GM19238 (cell line): Measurements from ENCODE around the gene IGSF3.
"Not testable (repeated sequence)": the region's sequence is repeated elsewhere in the genome, so short reads cannot be mapped to it uniquely, and the experiment has no call there.

Experiments used
- DNase-seq: peaks from one replicate; pipeline ENCODE4 v3.0.0; 2011; ENCODE audit warnings: low spot score; ENCODE audit not compliant: insufficient read length

Gene IGSF3

GRCh38 chr1:116599369-116599768, 68.2 kb downstream of the IGSF3 start:
- DNase-seq: not testable (repeated sequence)

GRCh38 chr1:116598420-116599036, 69.0 kb downstream of the IGSF3 start:
- DNase-seq: not testable (repeated sequence)

GRCh38 chr1:116597388-116597787, 70.1 kb downstream of the IGSF3 start:
- not testable (repeated sequence) for DNase-seq

- DNase-seq: not testable (repeated sequence)
These were observed 70.7 kb downstream of the IGSF3 start for GRCh38 chr1:116596742-116597307.

GRCh38 chr1:116595946-116596741, 71.4 kb downstream of the IGSF3 start:
- not testable (repeated sequence) for DNase-seq

- DNase-seq: not testable (repeated sequence)
These were observed 72.3 kb downstream of the IGSF3 start for GRCh38 chr1:116595065-116595840.

- DNase-seq: not testable (repeated sequence)
These were observed 73.6 kb downstream of the IGSF3 start for GRCh38 chr1:116593977-116594376.

GRCh38 chr1:116593401-116593800, 74.1 kb downstream of the IGSF3 start:
- not testable (repeated sequence) for DNase-seq

GRCh38 chr1:116591951-116592605, 75.5 kb downstream of the IGSF3 start:
- DNase-seq: not testable (repeated sequence)

- DNase-seq: not testable (repeated sequence)
These were observed 76.3 kb downstream of the IGSF3 start for GRCh38 chr1:116591006-116591950.

- DNase-seq: not testable (repeated sequence)
These were observed 77.1 kb downstream of the IGSF3 start for GRCh38 chr1:116590359-116591005.

GRCh38 chr1:116589101-116589735, 78.3 kb downstream of the IGSF3 start:
- not testable (repeated sequence) for DNase-seq

- no peak for DNase-seq
These were observed 79.9 kb downstream of the IGSF3 start for GRCh38 chr1:116587501-116588227.

GRCh38 chr1:116586741-116587143, 80.8 kb downstream of the IGSF3 start:
- DNase-seq: peak; percentile 33

GRCh38 chr1:116585886-116586285, 81.6 kb downstream of the IGSF3 start:
- no peak for DNase-seq

GRCh38 chr1:116581323-116581885, 86.1 kb downstream of the IGSF3 start:
- DNase-seq: no peak

- DNase-seq: no peak
These were observed 86.8 kb downstream of the IGSF3 start for GRCh38 chr1:116580446-116581322.
